ENCODE data around the gene RIC3.

RIC3 gene

GRCh38 chr11:8168485-8169257 lies at the start of gene RIC3:
RIC3 (minus strand) TSS chr11:8169025; CDS start chr11:8168989, 36 bp downstream.
- peak within 1 kb of the TSS; percentile 32 to 65 (median 37) for H3K4me3 ChIP-seq
- peak within 1 kb of the TSS in 4 of 21 experiments; percentile 20 to 47 (median 31) for H3K27ac ChIP-seq

- H3K4me3 ChIP-seq, result no peak overlapping the region
- H3K27ac ChIP-seq, result no peak overlapping the region
Observed at GRCh38 chr11:8218409-8218808, 49.6 kb upstream of the RIC3 start.

GRCh38 chr11:8217926-8218325 lies 49.1 kb upstream of the RIC3 start:
- Histone ChIP-seq H3K27ac (no peak overlapping the region), H3K4me3 (no peak overlapping the region)

- Histone ChIP-seq H3K27ac (no peak overlapping the region), H3K4me3 (no peak overlapping the region)
Observed at GRCh38 chr11:8217136-8217535, 48.3 kb upstream of the RIC3 start.

- Histone ChIP-seq H3K27ac (no peak overlapping the region), H3K4me3 (no peak overlapping the region)
Observed at GRCh38 chr11:8213376-8213775, 44.6 kb upstream of the RIC3 start.

GRCh38 chr11:8209208-8209807 lies 40.5 kb upstream of the RIC3 start:
- Histone ChIP-seq H3K4me3 (no peak overlapping the region), H3K27ac (no peak overlapping the region)

- Histone ChIP-seq H3K27ac (peak overlapping the region in 12 of 21 experiments; percentile 9 to 83 (median 60)), H3K4me3 (no peak overlapping the region)
Observed at GRCh38 chr11:8207080-8208000, 38.5 kb upstream of the RIC3 start.

GRCh38 chr11:8206251-8207079 lies 37.6 kb upstream of the RIC3 start:
- peak overlapping the region in 13 of 21 experiments; percentile 9 to 83 (median 61) for H3K27ac ChIP-seq
- no peak overlapping the region for H3K4me3 ChIP-seq

GRCh38 chr11:8205566-8205965 lies 36.7 kb upstream of the RIC3 start:
- peak overlapping the region in 2 of 21 experiments; percentile 48 to 71 for H3K27ac ChIP-seq
- H3K4me3 ChIP-seq, result no peak overlapping the region

- Histone ChIP-seq H3K4me3 (no peak overlapping the region), H3K27ac (no peak overlapping the region)
Observed at GRCh38 chr11:8204596-8204995, 35.8 kb upstream of the RIC3 start.

GRCh38 chr11:8204025-8204424 lies 35.2 kb upstream of the RIC3 start:
- no peak overlapping the region for H3K27ac ChIP-seq
- no peak overlapping the region for H3K4me3 ChIP-seq

- Histone ChIP-seq H3K4me3 (no peak overlapping the region), H3K27ac (no peak overlapping the region)
Observed at GRCh38 chr11:8203414-8203715, 34.5 kb upstream of the RIC3 start.

GRCh38 chr11:8202516-8203413 lies 33.9 kb upstream of the RIC3 start:
- Histone ChIP-seq H3K27ac (peak overlapping the region in 3 of 21 experiments; percentile 5 to 67 (median 58)), H3K4me3 (no peak overlapping the region)

GRCh38 chr11:8201644-8202365 lies 33.0 kb upstream of the RIC3 start:
- Histone ChIP-seq H3K4me3 (no peak overlapping the region), H3K27ac (peak overlapping the region in 3 of 21 experiments; percentile 5 to 67 (median 58))

GRCh38 chr11:8199676-8200075 lies 30.9 kb upstream of the RIC3 start:
- H3K4me3 ChIP-seq, result no peak overlapping the region
- no peak overlapping the region for H3K27ac ChIP-seq

GRCh38 chr11:8196749-8197148 lies 27.9 kb upstream of the RIC3 start:
- Histone ChIP-seq H3K27ac (no peak overlapping the region), H3K4me3 (no peak overlapping the region)

GRCh38 chr11:8194956-8195355 lies 26.1 kb upstream of the RIC3 start:
- no peak overlapping the region for H3K4me3 ChIP-seq

GRCh38 chr11:8192896-8193209 lies 24.0 kb upstream of the RIC3 start:
- Histone ChIP-seq H3K4me3 (no peak overlapping the region), H3K27ac (no peak overlapping the region)

More at GRCh38 chr11:8194956-8195355, 26.1 kb upstream of the RIC3 start:
- no peak overlapping the region for H3K27ac ChIP-seq

Data from skin epidermis (tissue), 12 donors.